HG02623 (cell line): Measurements from ENCODE around the gene GYPC.
"Not testable (repeated sequence)": the region's sequence is repeated elsewhere in the genome, so short reads cannot be mapped to it uniquely, and the experiment has no call there.

Experiments
- ATAC-seq: cut with Tn5 transposase; IDR thresholded peaks from one replicate; pipeline ENCODE4 v1.9.1; 2021; ENCODE audit warnings: moderate library complexity; ENCODE audit not compliant: unreplicated experiment

The GYPC gene, protein sequence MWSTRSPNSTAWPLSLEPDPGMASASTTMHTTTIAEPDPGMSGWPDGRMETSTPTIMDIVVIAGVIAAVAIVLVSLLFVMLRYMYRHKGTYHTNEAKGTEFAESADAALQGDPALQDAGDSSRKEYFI

GRCh38 chr2:126655500-126656430 is at the start of gene GYPC:
GYPC (plus strand) TSS chr2:126656158; CDS start chr2:126656264, 106 bp downstream.
- peak; percentile 30 for ATAC-seq

DNA sequence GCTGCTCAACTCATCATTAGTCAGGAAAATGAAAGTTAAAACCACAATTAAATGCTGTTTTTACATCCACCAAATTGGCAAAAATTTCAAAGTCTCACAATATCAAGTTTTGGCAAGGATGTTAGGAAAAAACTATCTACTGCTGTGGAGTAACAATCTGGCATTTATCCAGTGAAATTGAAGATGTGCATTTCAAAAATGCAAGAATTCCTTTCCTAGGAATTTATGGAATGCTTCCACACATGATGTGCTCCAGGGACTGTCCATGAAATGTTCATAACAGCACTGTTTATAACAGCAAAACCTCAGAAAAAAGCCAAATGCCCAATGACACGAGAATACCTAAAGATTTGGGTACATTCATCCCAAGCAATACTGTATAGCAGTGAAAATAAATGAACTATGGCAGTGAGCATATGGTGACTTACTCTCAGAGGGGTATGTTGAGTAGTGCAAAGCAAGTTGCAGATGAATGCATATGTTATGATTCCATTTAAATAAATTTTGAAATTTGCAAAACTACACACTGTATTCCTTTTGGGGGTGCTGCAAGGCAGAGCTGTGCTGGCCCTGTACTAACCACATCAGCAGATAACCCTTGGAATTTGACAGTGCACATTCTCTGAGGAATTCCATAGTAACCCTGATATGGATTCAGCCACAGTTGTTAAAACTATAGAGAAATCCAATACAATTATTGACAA is 41.3 kb upstream of the GYPC start:
- ATAC-seq: no peak

DNA sequence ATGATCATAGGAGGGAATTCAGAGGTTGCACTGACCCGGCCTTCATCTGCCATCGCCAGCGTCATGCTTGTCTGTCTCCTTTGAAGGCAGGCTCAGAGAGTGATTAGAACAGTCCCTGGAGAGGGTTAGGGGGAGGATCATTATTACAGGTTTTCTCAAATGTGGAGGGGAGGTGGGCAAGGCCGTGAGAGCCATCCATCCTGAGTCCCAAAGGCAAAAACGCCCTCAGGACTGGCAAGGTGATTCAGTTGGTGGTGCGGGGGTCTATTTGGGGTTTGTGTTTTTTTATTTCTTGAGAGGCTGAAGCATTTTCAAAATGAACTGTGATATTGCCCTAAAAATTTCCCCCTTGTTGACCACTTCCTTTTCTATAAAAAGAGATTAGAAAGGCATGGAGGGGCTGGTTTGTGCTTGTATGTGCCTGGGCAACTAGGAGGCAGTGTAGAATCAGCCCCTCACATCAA is 39.3 kb upstream of the GYPC start:
- ATAC-seq: peak; percentile 54

DNA sequence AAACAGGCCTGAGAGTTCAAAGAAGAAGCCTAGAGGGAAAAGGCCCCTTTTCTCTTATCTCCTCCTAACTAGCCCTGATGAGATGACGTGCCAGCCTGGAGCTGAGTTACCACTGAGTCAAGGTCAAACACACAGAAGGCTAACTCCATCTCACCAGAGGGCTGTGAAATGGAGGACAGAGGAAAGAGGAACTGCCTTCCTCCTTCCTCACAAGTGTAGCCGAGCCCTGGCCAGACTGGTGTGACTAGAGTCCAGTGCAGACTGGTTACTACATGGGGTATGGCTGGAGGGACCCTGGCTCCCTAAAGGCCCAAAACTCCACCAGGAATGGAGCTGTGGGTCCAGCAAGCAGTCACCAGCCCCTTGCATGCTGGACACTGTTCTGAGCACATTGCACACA is 35.7 kb upstream of the GYPC start:
- no peak for ATAC-seq

- ATAC-seq: no peak
Measured at GRCh38 chr2:126623000-126623399, 33.0 kb upstream of the GYPC start.

DNA sequence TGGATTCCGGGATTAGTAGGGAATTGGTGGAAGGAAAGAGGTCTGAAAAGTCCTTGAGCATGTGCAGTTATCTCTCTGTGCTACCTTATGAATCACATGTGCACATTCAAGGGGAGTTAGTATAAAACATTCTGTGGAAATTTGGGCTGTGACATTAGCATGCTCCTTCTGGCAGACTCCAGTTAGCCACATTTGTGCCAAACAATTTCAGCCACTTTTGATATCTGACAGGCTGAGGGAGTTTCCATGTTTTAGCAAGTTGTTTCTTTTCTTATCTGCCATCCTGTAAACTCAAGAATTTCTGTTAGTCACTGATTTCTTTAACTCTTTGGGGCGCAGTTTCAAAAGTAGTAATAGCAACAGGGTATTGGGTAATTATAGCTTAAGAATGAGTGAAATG is 28.3 kb upstream of the GYPC start:
- no peak for ATAC-seq

DNA sequence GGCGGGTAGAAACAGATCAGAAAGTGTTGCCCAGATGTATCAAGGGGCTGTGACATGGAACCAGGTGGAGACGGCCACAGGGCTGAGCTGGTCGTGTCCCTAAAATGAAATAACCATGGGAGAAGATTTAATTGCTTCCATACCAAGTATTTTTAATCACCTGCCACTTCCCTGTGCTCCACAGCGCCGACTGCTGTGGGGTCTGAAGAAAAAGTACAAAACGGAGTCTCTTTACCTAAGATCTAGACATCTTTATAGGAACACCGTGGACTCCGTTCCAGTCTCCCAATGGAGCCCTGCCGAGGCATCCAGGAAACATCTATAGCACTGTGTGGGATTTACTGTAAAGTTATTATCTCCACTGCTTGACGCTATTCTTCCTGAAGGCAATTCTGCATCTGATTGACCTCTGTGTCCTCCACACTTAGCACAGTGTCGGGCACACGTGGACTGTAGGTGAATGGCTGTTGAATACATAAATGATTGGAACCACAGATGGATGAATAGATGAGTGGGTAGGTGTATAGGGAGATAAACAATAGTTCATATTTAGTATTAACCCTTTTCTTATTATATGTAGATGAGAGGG is 21.6 kb upstream of the GYPC start:
- ATAC-seq: no peak

- ATAC-seq: no peak
Measured at GRCh38 chr2:126635281-126635680, 20.7 kb upstream of the GYPC start.

GRCh38 chr2:126635736-126636135 is 20.2 kb upstream of the GYPC start:
- ATAC-seq: no peak

GRCh38 chr2:126637386-126637785 is 18.6 kb upstream of the GYPC start:
- ATAC-seq: no peak

- ATAC-seq: no peak
Measured at GRCh38 chr2:126638746-126639145, 17.2 kb upstream of the GYPC start.

DNA sequence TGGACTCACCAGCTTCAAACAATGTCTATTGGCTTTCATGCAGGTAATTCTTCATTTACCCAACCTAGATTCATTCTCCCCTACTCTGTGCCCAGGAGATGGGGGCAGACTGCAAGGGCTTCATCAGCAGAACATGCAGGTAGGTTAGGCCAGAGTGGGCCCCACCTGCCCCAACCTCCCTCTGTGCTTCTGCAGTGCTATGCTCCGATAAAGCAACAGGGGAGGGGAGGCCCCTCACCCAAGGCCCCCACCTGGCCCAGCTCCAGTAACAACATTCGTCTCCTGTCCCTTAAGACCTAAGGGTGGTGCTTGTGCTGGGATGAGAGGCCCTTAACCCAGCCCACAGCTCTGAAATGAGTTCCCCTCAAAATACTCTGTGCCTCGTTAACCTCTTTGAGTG is 16.7 kb upstream of the GYPC start:
- ATAC-seq: no peak

DNA sequence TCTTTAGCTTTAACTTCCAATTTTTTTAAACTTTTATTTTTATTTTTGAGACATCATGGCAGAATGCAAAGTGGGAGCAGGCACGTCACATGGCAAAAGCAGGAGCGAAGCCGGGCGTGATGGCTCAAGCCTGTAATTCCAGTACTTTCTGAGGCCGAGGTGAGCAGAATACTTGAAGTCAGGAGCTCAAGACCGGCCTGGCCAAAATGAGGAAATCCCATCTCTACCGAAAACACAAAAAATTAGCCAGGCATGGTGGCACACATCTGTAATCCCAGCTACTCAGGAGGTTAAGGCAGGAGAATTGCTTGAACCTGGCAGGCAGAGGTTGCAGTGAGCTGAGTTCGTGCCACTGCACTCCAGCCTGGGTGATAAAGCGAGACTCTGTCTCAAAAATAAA is 14.7 kb upstream of the GYPC start:
- peak; percentile 58 for ATAC-seq

GRCh38 chr2:126642031-126642430 is 13.9 kb upstream of the GYPC start:
- ATAC-seq: no peak

GRCh38 chr2:126643431-126643830 is 12.5 kb upstream of the GYPC start:
- ATAC-seq: no peak

- ATAC-seq: no peak
Measured at GRCh38 chr2:126643972-126644371, 12.0 kb upstream of the GYPC start.

- ATAC-seq: peak; percentile 69
Measured at GRCh38 chr2:126644630-126645191, 11.2 kb upstream of the GYPC start.

DNA sequence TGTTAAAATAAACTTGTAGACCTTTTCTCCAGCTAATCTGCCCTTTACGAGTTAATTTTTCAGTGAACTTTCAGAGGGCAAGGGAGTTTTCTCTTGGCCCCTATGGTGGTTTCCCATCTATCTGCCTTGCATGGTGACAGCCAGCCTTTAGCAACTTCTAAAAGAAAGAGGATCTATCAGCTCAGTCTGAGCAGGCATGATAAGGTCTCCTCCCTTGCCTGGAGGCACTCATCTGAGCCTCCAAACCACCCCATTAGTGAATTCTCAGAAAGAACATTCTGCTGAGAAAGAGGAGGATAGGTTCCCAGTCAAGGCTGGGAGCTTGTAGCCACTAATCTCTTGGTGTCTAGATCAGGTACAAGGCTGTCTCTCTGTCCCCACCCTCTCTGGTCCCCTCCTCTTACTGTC is 10.7 kb upstream of the GYPC start:
- peak; percentile 42 for ATAC-seq

GRCh38 chr2:126646026-126646425 is 9.9 kb upstream of the GYPC start:
- no peak for ATAC-seq

DNA sequence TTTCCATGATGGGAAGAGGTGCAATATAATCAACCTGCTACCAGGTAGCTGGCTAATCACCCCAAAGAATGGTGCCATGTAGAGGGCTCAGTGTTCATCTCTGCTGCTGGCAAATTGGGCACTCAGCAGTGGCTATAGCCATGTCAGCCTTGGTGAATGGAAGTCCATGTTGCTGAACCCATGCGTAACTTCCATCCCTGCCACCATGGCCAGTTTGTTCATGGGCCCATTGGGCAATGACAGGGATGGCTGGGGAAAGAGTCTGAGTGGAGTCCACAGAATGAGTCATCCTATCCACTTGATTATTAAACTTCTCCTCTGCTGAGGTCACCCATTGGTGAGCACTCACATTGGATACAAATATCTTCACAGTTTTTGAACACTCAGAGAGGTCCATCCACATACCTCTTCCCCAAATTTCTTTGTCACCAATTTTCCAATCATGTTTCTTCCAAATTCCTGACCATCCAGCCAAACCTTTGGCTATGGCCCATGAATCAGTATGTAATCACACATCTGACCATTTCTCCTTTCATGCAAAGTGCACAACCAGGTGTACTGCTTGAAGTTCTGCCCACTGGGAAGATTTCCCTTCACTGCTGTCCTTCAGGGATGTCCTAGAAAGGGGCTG is 8.1 kb upstream of the GYPC start:
- not testable (repeated sequence) for ATAC-seq
